WTC11 (cell line): ENCODE results near the gene G0S2. TPM values are rescaled to one million over a fixed set of nuclear protein-coding genes. Genes with fewer than 3 reads are reported as not detected.

Experiments
- ATAC-seq: fragments of 200-7000 bp; cut with Tn5 transposase; 2 replicates; pipeline ENCODE4 v1.10.0; 2021; ENCODE audit warnings: mild to moderate bottlenecking, moderate library complexity
- CTCF ChIA-PET: fragments of 300-600 bp; sonication (Branson Sonifier 250); formaldehyde crosslinking; loops from one replicate; lab custom pipeline; 2021; ENCODE audit warnings: antibody characterized with exemption; lab: Charles Lee
- POLR2A ChIA-PET: fragments of 350-600 bp; sonication (Branson Sonifier 250); formaldehyde crosslinking; loops from one replicate; lab custom pipeline; 2021; ENCODE audit warnings: antibody characterized with exemption; lab: Charles Lee
- DNase-seq: peaks from one replicate; pipeline ENCODE4 v3.0.0; 2021; ENCODE audit warnings: low spot score
- H3K27ac Mint-ChIP-seq: 2 replicates; pipeline ENCODE4 v1.8.0; 2021; ENCODE audit warnings: mixed read lengths
- H3K27me3 Mint-ChIP-seq: 2 replicates; pipeline ENCODE4 v1.8.0; 2021; ENCODE audit warnings: low read depth, mild to moderate bottlenecking, moderate library complexity, mixed read lengths
- H3K36me3 Mint-ChIP-seq: 2 replicates; pipeline ENCODE4 v1.8.0; 2021; ENCODE audit warnings: mixed read lengths
- H3K4me1 Mint-ChIP-seq: 2 replicates; pipeline ENCODE4 v1.8.0; 2022; ENCODE audit warnings: mixed read lengths
- H3K4me3 Mint-ChIP-seq: 2 replicates; pipeline ENCODE4 v1.8.0; 2021; ENCODE audit warnings: mild to moderate bottlenecking, moderate library complexity, mixed read lengths
- H3K9me3 Mint-ChIP-seq: 2 replicates; pipeline ENCODE4 v1.8.0; 2021; ENCODE audit warnings: mixed read lengths
- AR ChIP-seq: fragments of 250-450 bp; sonication (Bioruptor Pico); IDR thresholded peaks from 2 replicates; pipeline ENCODE4 v1.9.0; 2021; ENCODE audit warnings: mild to moderate bottlenecking
- ATF1 ChIP-seq: sonication (generic); formaldehyde crosslinking; IDR thresholded peaks from 2 replicates; pipeline ENCODE4 v1.8.1; 2023; ENCODE audit warnings: mild to moderate bottlenecking, moderate library complexity, missing genetic modification reagents
- ATF3 ChIP-seq: sonication (generic); formaldehyde crosslinking; conservative IDR thresholded peaks from 2 replicates; pipeline ENCODE4 v1.8.1; 2022; ENCODE audit warnings: mild to moderate bottlenecking, missing genetic modification reagents
- CBFB ChIP-seq: sonication (generic); formaldehyde crosslinking; IDR thresholded peaks from 2 replicates; pipeline ENCODE4 v1.8.1; 2022; ENCODE audit warnings: mild to moderate bottlenecking, low read depth, missing genetic modification reagents
- CREB1 ChIP-seq: sonication (generic); formaldehyde crosslinking; IDR thresholded peaks from 2 replicates; pipeline ENCODE4 v1.8.0; 2023; ENCODE audit warnings: mild to moderate bottlenecking, missing genetic modification reagents
- CREM ChIP-seq: sonication (generic); formaldehyde crosslinking; IDR thresholded peaks from 2 replicates; pipeline ENCODE4 v1.8.1; 2022; ENCODE audit warnings: mild to moderate bottlenecking, missing genetic modification reagents, moderate library complexity
- CTCF ChIP-seq: fragments of 200-600 bp; IDR thresholded peaks from 2 replicates; pipeline ENCODE4 v1.8.0; 2022; ENCODE audit warnings: antibody characterized with exemption
- E2F1 ChIP-seq: sonication (generic); formaldehyde crosslinking; IDR thresholded peaks from 2 replicates; pipeline ENCODE4 v1.8.0; 2022; ENCODE audit warnings: mild to moderate bottlenecking, missing genetic modification reagents
- ESRRA ChIP-seq: sonication (generic); formaldehyde crosslinking; IDR thresholded peaks from 2 replicates; pipeline ENCODE4 v1.8.1; 2022; ENCODE audit warnings: mild to moderate bottlenecking, missing genetic modification reagents, borderline replicate concordance
- FOXJ3 ChIP-seq: sonication (generic); formaldehyde crosslinking; IDR thresholded peaks from 2 replicates; pipeline ENCODE4 v1.9.0; 2021; ENCODE audit warnings: missing genetic modification reagents, mild to moderate bottlenecking, borderline replicate concordance
- GTF2I ChIP-seq: fragments of 250-450 bp; sonication (Bioruptor Pico); conservative IDR thresholded peaks from 2 replicates; pipeline ENCODE4 v1.4.0; 2021; ENCODE audit warnings: mild to moderate bottlenecking
- MXD4 ChIP-seq: fragments of 250-450 bp; sonication (Bioruptor Pico); IDR thresholded peaks from 2 replicates; pipeline ENCODE4 v1.8.0; 2021; ENCODE audit warnings: mild to moderate bottlenecking, moderate library complexity, borderline replicate concordance
- NR1H2 ChIP-seq: sonication (generic); formaldehyde crosslinking; IDR thresholded peaks from 2 replicates; pipeline ENCODE4 v1.9.0; 2021; ENCODE audit warnings: mild to moderate bottlenecking, moderate library complexity, missing genetic modification reagents
- NR2C2 ChIP-seq: sonication (generic); formaldehyde crosslinking; IDR thresholded peaks from 2 replicates; pipeline ENCODE4 v1.8.0; 2022; ENCODE audit warnings: mild to moderate bottlenecking, missing genetic modification reagents
- NR3C1 ChIP-seq: sonication (generic); formaldehyde crosslinking; conservative IDR thresholded peaks from 2 replicates; pipeline ENCODE4 v1.8.1; 2023; ENCODE audit warnings: low read depth, mild to moderate bottlenecking, missing genetic modification reagents
- PRDM15 ChIP-seq: sonication (generic); formaldehyde crosslinking; IDR thresholded peaks from 2 replicates; pipeline ENCODE4 v1.8.0; 2022; ENCODE audit warnings: missing genetic modification reagents
- RELA ChIP-seq: sonication (generic); formaldehyde crosslinking; IDR thresholded peaks from 2 replicates; pipeline ENCODE4 v1.8.1; 2022; ENCODE audit warnings: missing genetic modification reagents, mild to moderate bottlenecking, borderline replicate concordance
- STAT6 ChIP-seq: sonication (generic); formaldehyde crosslinking; conservative IDR thresholded peaks from 2 replicates; pipeline ENCODE4 v1.8.1; 2023; ENCODE audit warnings: mild to moderate bottlenecking, low read depth, missing genetic modification reagents, moderate library complexity
- ZNF138 ChIP-seq: sonication (generic); formaldehyde crosslinking; conservative IDR thresholded peaks from 2 replicates; pipeline ENCODE4 v1.8.1; 2022; ENCODE audit warnings: mild to moderate bottlenecking, moderate library complexity, missing genetic modification reagents
- ZNF219 ChIP-seq: sonication (generic); formaldehyde crosslinking; IDR thresholded peaks from 2 replicates; pipeline ENCODE4 v1.8.0; 2023; ENCODE audit warnings: missing genetic modification reagents, mild to moderate bottlenecking, borderline replicate concordance
- ZNF232 ChIP-seq: sonication (generic); formaldehyde crosslinking; IDR thresholded peaks from 2 replicates; pipeline ENCODE4 v1.8.0; 2022; ENCODE audit warnings: mild to moderate bottlenecking, missing genetic modification reagents
- total RNA-seq: library from RNA; stranded (reverse); gene quantifications from 3 replicates; pipeline ENCODE4 v1.2.3, GENCODE V29; 2021

G0S2 gene
- total RNA-seq, 1 experiment from 2014 or later = 0.81 TPM

GRCh38 chr1:209628618-209629299, 46.5 kb upstream of the G0S2 start:
- Mint-ChIP-seq H3K9me3 (no peaks in the 10 kb centered on the region), H3K27me3 (peaks cover 3% of the 10 kb centered on the region; the same call in 1 of the 2 replicates), H3K4me3 (no peak overlapping the region), H3K36me3 (no peaks in the 10 kb centered on the region), H3K4me1 (peaks cover 43% of the 10 kb centered on the region), H3K27ac (no peak overlapping the region)
- no peak for DNase-seq
- TF ChIP-seq NR1H2 (CRISPR knock-in tag) (no peak), NR2C2 (CRISPR knock-in tag) (no peak), PRDM15 (CRISPR knock-in tag) (no peak), NR3C1 (CRISPR knock-in tag) (no peak), ZNF219 (no peak), ESRRA (CRISPR knock-in tag) (no peak), CTCF (no peak), FOXJ3 (no peak), CREB1 (CRISPR knock-in tag) (no peak), ATF3 (CRISPR knock-in tag) (no peak), E2F1 (CRISPR knock-in tag) (no peak), STAT6 (CRISPR knock-in tag) (no peak)
- ChIA-PET POLR2A (no interaction called here), CTCF (interaction anchor here (1.4 to 5.6 kb wide), 9 partner anchors 25 to 116 kb away, joined by 3 to 76 read pairs (median 16); partner anchors contain the start of genes CAMK1G and LAMB3)
- no peak for ATAC-seq

GRCh38 chr1:209629621-209630382, 45.4 kb upstream of the G0S2 start:
- no peak overlapping the region for H3K27ac Mint-ChIP-seq
- H3K27me3 Mint-ChIP-seq = no peaks in the 10 kb centered on the region; the same call in 1 of the 2 replicates
- no peaks in the 10 kb centered on the region for H3K36me3 Mint-ChIP-seq
- no peak overlapping the region for H3K4me3 Mint-ChIP-seq
- H3K9me3 Mint-ChIP-seq = no peaks in the 10 kb centered on the region
- peaks cover 43% of the 10 kb centered on the region for H3K4me1 Mint-ChIP-seq
- CTCF ChIA-PET = interaction anchor here (1.0 to 5.6 kb wide), 14 partner anchors 12 to 119 kb away, joined by 3 to 76 read pairs (median 8); partner anchors contain the start of genes CAMK1G and LAMB3
- POLR2A ChIA-PET = interaction anchor here (0.6 to 1.2 kb wide), 4 partner anchors 9 to 1211 kb away, joined by 3 to 4 read pairs (median 4); no protein-coding TSS in a partner anchor
- no peak for DNase-seq
- no peak for ATAC-seq
- TF ChIP-seq MXD4 (CRISPR knock-in tag) = no peak
- TF ChIP-seq GTF2I (CRISPR knock-in tag) = no peak
- TF ChIP-seq AR (CRISPR knock-in tag) = no peak
- TF ChIP-seq ESRRA (CRISPR knock-in tag) = no peak
- no peak for TF ChIP-seq ZNF232 (CRISPR knock-in tag)
- no peak for TF ChIP-seq RELA
- TF ChIP-seq NR1H2 (CRISPR knock-in tag) = no peak
- no peak for TF ChIP-seq ZNF138 (CRISPR knock-in tag)
- no peak for TF ChIP-seq ATF1 (CRISPR knock-in tag)
- TF ChIP-seq CREM (CRISPR knock-in tag) = no peak
- TF ChIP-seq CBFB (CRISPR knock-in tag) = no peak
